HG03039 (cell line): ENCODE results near the gene TMEM238L.
A peak's percentile ranks its signal among the peaks of the same experiment; 100 is the strongest.
"Not testable (repeated sequence)": the region's sequence is repeated elsewhere in the genome, so short reads cannot be mapped to it uniquely, and the experiment has no call there.

ENCODE experiments used
- ATAC-seq: cut with Tn5 transposase; IDR thresholded peaks from one replicate; pipeline ENCODE4 v1.9.1; 2021; ENCODE audit warnings: mild to moderate bottlenecking, moderate library complexity; ENCODE audit not compliant: unreplicated experiment

Gene TMEM238L, protein sequence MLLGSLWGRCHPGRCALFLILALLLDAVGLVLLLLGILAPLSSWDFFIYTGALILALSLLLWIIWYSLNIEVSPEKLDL

GRCh38 chr17:10803830-10804475, at the start of gene TMEM238L:
Gene TMEM238L, minus strand, starts transcription at chr17:10804099. Its CDS starts 136 bp downstream, at chr17:10803963.
- no peak for ATAC-seq

- ATAC-seq = not testable (repeated sequence)
These were observed 42.7 kb upstream of the TMEM238L start for GRCh38 chr17:10846636-10847035.

DNA sequence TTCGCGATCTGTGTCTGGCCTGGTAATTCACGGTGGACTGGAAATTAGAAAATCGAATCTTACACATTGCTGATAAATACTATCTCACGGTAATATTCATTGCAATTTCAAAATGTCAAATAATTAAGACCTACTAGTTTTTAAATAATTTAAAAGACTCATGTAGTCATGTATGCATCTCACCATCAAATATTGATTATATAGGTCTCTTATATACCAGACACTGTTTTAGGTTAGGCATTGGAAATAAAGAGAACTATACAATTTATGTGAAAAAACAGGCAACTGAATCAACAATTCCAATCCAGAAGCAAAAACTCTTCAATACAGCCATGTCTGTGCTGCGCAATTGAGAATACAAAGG, 41.5 kb upstream of the TMEM238L start:
- ATAC-seq = no peak

GRCh38 chr17:10844621-10845387, 40.9 kb upstream of the TMEM238L start:
- peak; percentile 72 for ATAC-seq

DNA sequence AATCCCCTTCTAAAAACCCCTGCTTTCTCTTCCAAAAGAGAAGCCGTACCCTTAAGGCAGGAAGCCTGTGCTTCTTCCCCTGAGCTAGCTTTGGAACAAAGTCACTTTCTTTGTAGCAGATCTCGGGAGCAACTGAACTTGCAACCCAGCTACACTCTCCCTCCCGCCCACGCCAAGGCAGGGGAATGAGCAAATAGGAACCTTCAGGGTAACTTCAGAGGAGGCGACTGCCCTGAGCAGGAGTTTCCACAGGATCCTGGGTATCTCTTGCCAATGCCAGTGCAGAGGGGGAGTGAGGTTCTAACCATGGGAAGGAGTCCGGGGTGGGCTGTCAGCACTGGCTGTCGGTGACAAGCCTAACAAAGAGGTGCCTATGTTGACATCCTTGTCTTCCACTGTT, 39.9 kb upstream of the TMEM238L start:
- ATAC-seq = no peak

DNA sequence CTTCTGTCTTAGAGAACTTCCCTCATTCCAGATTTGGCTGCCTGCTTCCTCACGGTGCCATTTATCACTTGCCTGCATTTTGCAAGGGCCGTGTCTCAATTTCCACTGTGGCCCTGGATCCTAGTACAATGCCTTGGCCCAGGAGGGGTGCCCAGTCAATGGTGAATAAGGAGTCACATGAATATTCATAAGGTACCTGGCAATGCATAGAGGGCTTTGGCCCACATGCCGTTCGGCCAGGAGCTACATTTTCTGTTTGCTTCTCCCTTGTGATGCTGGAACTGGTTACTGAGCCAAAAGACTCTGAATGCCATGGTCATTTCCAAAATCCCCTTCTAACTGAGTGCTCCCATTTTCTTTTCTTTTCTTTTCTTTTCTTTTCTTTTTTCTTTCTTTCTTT, 38.8 kb upstream of the TMEM238L start:
- ATAC-seq = no peak

GRCh38 chr17:10838682-10839081, 34.8 kb upstream of the TMEM238L start:
- no peak for ATAC-seq

- no peak for ATAC-seq
These were observed 34.0 kb upstream of the TMEM238L start, which contains the start of gene PIRT for GRCh38 chr17:10837921-10838320. Gene PIRT, minus strand, starts transcription at chr17:10838087. Its CDS starts 12,442 bp downstream, at chr17:10825645.

- ATAC-seq = no peak
These were observed 33.2 kb upstream of the TMEM238L start for GRCh38 chr17:10836966-10837590.

GRCh38 chr17:10836145-10836544, 32.2 kb upstream of the TMEM238L start:
- ATAC-seq = no peak

- no peak for ATAC-seq
These were observed 27.8 kb upstream of the TMEM238L start for GRCh38 chr17:10831696-10832095.

- ATAC-seq = no peak
These were observed 24.1 kb upstream of the TMEM238L start for GRCh38 chr17:10827898-10828552.

DNA sequence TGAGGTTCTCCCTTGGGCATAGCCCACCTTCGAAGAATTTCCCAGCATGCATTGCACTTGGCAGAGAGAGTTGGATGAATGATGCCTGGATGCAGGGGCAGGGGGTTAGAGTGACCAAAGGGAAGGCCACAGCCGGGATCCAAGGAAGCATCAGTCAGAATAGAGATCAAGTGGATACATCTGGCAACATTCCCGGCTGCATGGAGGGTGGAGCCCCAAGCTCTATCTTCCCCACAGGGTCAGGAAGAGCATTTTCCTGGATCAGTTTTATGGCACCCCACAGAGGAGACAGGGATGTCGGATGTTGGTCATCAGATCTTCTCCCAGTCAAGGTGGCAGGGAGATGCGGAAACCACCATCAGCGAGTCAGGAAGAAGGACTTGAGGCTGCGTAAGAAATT, 21.0 kb upstream of the TMEM238L start:
- no peak for ATAC-seq

DNA sequence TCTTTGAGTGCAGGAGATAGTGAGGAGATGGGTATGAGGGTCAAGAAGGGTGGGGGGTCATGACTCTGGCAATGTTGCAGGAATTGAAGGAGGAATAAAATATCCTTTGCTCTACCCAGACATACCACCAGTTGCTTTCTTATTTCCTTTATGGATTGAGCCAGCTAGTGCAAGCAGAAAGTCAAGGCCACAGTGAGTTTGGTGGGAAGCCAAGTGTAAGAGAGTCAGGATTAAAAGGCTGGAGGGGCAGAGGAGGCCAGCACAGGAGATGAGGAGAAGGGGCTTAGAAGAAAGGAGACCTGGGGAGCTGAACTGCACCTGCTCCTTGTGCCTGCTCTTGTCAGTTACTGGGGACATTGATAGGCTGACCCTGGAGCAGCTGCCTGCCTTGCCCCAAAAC, 17.9 kb upstream of the TMEM238L start:
- ATAC-seq = no peak

GRCh38 chr17:10821054-10821453, 17.2 kb upstream of the TMEM238L start:
- no peak for ATAC-seq

DNA sequence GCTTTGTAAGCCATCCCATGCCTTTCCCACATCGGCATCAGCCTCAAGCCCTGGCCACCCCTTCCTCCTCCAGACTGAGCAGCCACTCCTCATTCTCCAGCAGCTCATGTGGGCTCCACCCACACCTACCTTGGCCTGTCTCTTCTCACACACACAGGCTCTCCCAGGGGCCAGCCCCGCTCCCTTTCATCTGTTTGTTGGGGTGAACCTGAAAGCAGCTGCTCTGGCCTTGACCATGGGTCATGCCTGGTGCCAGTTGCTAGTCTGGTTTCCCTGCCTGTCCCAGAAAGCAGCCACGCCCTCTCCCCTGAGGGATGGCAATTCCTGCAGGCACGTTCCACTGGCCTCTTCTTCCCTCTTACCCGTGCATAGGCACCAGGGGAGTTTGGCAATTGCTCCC, 11.4 kb upstream of the TMEM238L start:
- no peak for ATAC-seq

DNA sequence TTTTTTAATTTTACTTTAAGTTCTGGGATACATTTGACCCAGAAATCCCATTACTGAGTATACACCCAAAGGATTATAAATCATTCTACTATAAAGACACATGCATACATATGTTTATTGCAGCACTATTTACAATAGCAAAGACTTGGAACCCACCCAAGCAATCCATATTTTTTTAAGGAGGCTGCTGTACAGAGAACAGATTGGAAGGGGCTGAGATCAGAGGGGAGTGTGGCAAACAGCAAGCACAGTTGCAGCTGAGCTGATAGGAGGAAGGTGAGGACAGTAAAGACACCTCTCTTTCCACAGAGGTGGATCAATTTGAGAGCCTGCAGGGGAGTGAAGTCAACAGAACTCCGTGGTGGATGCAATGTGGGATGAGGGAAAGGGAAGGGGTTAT, 10.2 kb upstream of the TMEM238L start:
- ATAC-seq = no peak

DNA sequence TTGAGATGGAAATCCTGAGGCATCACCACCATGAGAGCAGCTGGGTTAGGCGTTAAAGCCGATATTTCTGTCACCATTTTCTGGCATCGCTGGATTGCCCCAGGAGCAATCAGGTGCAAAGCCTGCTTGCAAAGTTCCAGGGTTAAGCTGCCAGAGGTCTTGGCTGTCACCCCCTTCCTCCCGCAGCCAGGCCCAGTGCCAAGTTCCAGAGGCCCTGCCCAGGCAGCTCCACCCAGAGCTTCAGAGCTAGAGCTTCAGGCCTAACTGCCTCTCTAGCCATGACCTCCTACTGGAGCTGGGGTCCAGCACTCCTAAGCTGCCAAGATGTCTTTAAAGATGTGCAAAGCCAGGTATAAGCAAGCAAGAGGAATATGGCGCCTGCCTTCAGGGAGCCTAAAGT, 8.8 kb upstream of the TMEM238L start:
- ATAC-seq = no peak

- ATAC-seq = no peak
These were observed 5.7 kb upstream of the TMEM238L start for GRCh38 chr17:10809605-10810004.

- ATAC-seq = no peak
These were observed 3.8 kb upstream of the TMEM238L start for GRCh38 chr17:10807704-10808128.

- no peak for ATAC-seq
These were observed 2.8 kb upstream of the TMEM238L start for GRCh38 chr17:10806545-10807262.
